DOHH2 (cell line): ENCODE measurements around the gene DND1.

ENCODE experiments used
- H3F3A ChIP-seq: fragments of 200-600 bp; sonication (generic), shearing (Covaris generic); 2 replicates; pipeline ENCODE4 v1.6.0; 2016; ENCODE audit warnings: antibody characterized with exemption, mild to moderate bottlenecking; ENCODE audit not compliant: control insufficient read depth, insufficient read depth
- H3K27ac ChIP-seq: fragments of 200-600 bp; sonication (generic); 2 replicates; pipeline ENCODE4 v1.5.1; 2014; ENCODE audit warnings: low read depth, mild to moderate bottlenecking, low read length, moderate library complexity
- H3K27me3 ChIP-seq: fragments of 200-600 bp; sonication (generic); 2 replicates; pipeline ENCODE4 v1.6.1; 2014; ENCODE audit warnings: mild to moderate bottlenecking, low read length, mixed read lengths; ENCODE audit not compliant: control insufficient read depth
- H3K36me3 ChIP-seq: fragments of 200-600 bp; sonication (generic); 2 replicates; pipeline ENCODE4 v1.6.1; 2014; ENCODE audit warnings: mild to moderate bottlenecking, low read length, moderate library complexity, mixed read lengths; ENCODE audit not compliant: control insufficient read depth
- H3K4me1 ChIP-seq: fragments of 200-600 bp; sonication (generic); 2 replicates; pipeline ENCODE4 v1.6.1; 2014; ENCODE audit warnings: mild to moderate bottlenecking, low read length, mixed read lengths; ENCODE audit not compliant: control insufficient read depth
- H3K4me2 ChIP-seq: fragments of 200-600 bp; sonication (generic); 2 replicates; pipeline ENCODE4 v1.6.0; 2014; ENCODE audit warnings: mild to moderate bottlenecking, low read length, moderate library complexity
- H3K4me3 ChIP-seq: fragments of 200-600 bp; sonication (generic); 2 replicates; pipeline ENCODE4 v1.5.1; 2014; ENCODE audit warnings: mild to moderate bottlenecking, low read length, mixed read lengths
- H3K79me2 ChIP-seq: fragments of 200-600 bp; sonication (generic); 2 replicates; pipeline ENCODE4 v1.6.1; 2014; ENCODE audit warnings: mild to moderate bottlenecking, low read length, mixed read lengths; ENCODE audit not compliant: control insufficient read depth
- H3K9me2 ChIP-seq: fragments of 200-600 bp; sonication (generic); replicated peaks from 2 replicates; pipeline ENCODE4 v1.6.1; 2014; ENCODE audit warnings: mild to moderate bottlenecking, low read length, mixed read lengths; ENCODE audit not compliant: control insufficient read depth
- H3K9me3 ChIP-seq: fragments of 200-600 bp; sonication (generic); 2 replicates; pipeline ENCODE4 v1.6.1; 2014; ENCODE audit warnings: antibody characterized with exemption, low read length, mixed read lengths; ENCODE audit not compliant: control insufficient read depth, insufficient read depth
- H4K20me1 ChIP-seq: fragments of 200-600 bp; sonication (generic); 2 replicates; pipeline ENCODE4 v1.6.0; 2014; ENCODE audit warnings: low read depth, mild to moderate bottlenecking, antibody characterized with exemption, low read length, moderate library complexity; ENCODE audit not compliant: control insufficient read depth, insufficient read depth
- CTCF ChIP-seq: fragments of 200-600 bp; sonication (generic); IDR thresholded peaks from one replicate; pipeline ENCODE4 v1.5.1; 2014; ENCODE audit warnings: antibody characterized with exemption, mild to moderate bottlenecking, low read depth, low read length; ENCODE audit not compliant: poor library complexity, severe bottlenecking
- EZH2phosphoT487 ChIP-seq: fragments of 200-600 bp; sonication (generic); IDR thresholded peaks from 2 replicates; pipeline ENCODE4 v1.6.1; 2017; ENCODE audit warnings: borderline replicate concordance, mild to moderate bottlenecking, antibody characterized with exemption, low read length, moderate library complexity, mixed read lengths

Gene DND1

DNA sequence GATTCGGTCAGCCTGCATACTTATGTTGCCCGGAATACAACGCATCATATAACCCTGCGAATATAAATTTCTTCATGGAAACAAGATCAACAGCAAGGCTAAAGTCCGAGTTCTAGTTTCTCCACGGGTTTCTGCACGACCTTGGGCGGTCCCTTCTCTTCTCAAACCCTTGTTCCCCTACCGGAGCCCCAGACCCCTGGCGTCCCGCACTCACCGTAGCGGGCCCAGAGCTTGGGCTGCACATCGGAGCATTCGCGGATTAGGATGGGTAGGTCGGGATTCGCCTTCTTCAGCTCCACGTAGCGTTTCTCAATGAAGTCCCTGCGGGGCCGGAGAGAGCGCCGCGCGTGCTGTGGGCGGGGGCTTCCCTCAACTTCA is 26.3 kb downstream of the DND1 start:
- H3K79me2 ChIP-seq, result peaks cover 63% of the 10 kb centered on the region
- no peaks in the 10 kb centered on the region for H3K9me2 ChIP-seq
- H3K4me2 ChIP-seq, result peak overlapping the region; percentile 64
- peaks cover 20% of the 10 kb centered on the region for H3K4me1 ChIP-seq
- H3F3A ChIP-seq, result 0 out of 2 replicates have a peak, but pooled peaks cover 3% of the 10 kb centered on the region
- 0 out of 2 replicates have a peak, but pooled peaks cover 7% of the 10 kb centered on the region for H4K20me1 ChIP-seq
- no peak for TF ChIP-seq EZH2phosphoT487
- TF ChIP-seq CTCF, result no peak
- no peaks in the 10 kb centered on the region for H3K27me3 ChIP-seq
- no peaks in the 10 kb centered on the region for H3K9me3 ChIP-seq
- H3K36me3 ChIP-seq, result peaks cover 83% of the 10 kb centered on the region
- H3K27ac ChIP-seq, result peak overlapping the region; percentile 32
- peak overlapping the region; percentile 96 for H3K4me3 ChIP-seq

GRCh38 chr5:140642718-140643117 is 30.7 kb downstream of the DND1 start:
- Histone ChIP-seq H3K27me3 (no peaks in the 10 kb centered on the region), H3K27ac (no peak overlapping the region), H3K79me2 (peaks cover 69% of the 10 kb centered on the region), H3K4me2 (no peak overlapping the region), H3K9me3 (no peaks in the 10 kb centered on the region), H3K4me1 (peaks cover 37% of the 10 kb centered on the region), H3K36me3 (peaks cover 66% of the 10 kb centered on the region), H3K4me3 (no peak overlapping the region), H3F3A (peaks cover 6% of the 10 kb centered on the region; the same call in 1 of the 2 replicates), H4K20me1 (0 out of 2 replicates have a peak, but pooled peaks cover 7% of the 10 kb centered on the region), H3K9me2 (no peaks in the 10 kb centered on the region)
- no peak for TF ChIP-seq EZH2phosphoT487
- TF ChIP-seq CTCF, result no peak

DNA sequence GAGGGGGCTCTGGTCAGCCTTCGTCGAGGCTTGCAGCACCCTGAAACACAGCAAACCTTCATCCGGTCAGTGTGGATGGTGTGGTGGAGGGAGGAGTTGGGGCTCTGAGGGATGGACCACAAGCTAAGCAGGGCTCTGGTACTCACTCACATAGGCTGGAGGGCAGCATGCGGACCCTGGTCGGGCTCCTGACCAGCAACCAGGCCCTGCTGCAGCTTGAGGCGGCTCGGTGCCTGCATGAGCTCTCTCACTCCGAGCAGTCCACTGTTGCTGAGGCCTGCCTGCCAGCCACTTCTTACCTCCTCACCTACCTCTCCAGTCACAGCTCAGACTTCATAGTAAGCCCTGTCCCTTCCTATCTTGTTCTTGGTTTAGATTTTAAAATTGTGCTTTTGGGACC is 31.7 kb downstream of the DND1 start:
- Histone ChIP-seq H4K20me1 (0 out of 2 replicates have a peak, but pooled peaks cover 4% of the 10 kb centered on the region), H3K36me3 (peaks cover 61% of the 10 kb centered on the region), H3K27ac (no peak overlapping the region), H3K27me3 (no peaks in the 10 kb centered on the region), H3K9me3 (no peaks in the 10 kb centered on the region), H3K4me1 (peaks cover 37% of the 10 kb centered on the region), H3K4me2 (peak overlapping the region; percentile 90), H3K4me3 (no peak overlapping the region), H3F3A (peaks cover 6% of the 10 kb centered on the region; the same call in 1 of the 2 replicates), H3K79me2 (peaks cover 61% of the 10 kb centered on the region), H3K9me2 (no peaks in the 10 kb centered on the region)
- TF ChIP-seq CTCF (no peak), EZH2phosphoT487 (no peak)
